K562 (cell line): Measurements from ENCODE around the gene CHRNB1. TPM values are rescaled to one million over a fixed set of nuclear protein-coding genes. Genes with fewer than 3 reads are reported as not detected.

ENCODE experiments used
- ASH1L ChIP-seq: fragments of 450-650 bp; IDR thresholded peaks from 2 replicates; pipeline ENCODE4 v1.6.1; 2018; ENCODE audit warnings: borderline replicate concordance, mild to moderate bottlenecking, low read depth; ENCODE audit not compliant: partially characterized antibody
- CC2D1A ChIP-seq: fragments of 450-650 bp; IDR thresholded peaks from 2 replicates; pipeline ENCODE4 v1.6.1; 2017; ENCODE audit warnings: mild to moderate bottlenecking
- CXXC5 ChIP-seq: fragments of 250-450 bp; sonication (Bioruptor Pico); IDR thresholded peaks from 2 replicates; pipeline ENCODE4 v1.8.0; 2022; ENCODE audit warnings: inconsistent platforms, mild to moderate bottlenecking, moderate library complexity
- ESRRB ChIP-seq: fragments of 250-450 bp; sonication (Bioruptor Pico); IDR thresholded peaks from 2 replicates; pipeline ENCODE4 v1.5.0; 2020; ENCODE audit warnings: mild to moderate bottlenecking, moderate library complexity, borderline replicate concordance
- FUS ChIP-seq: fragments of 200-400 bp; formaldehyde crosslinking; optimal IDR thresholded peaks from 2 replicates; pipeline ENCODE3; 2017; ENCODE audit warnings: low read depth, low read length
- HNRNPH1 ChIP-seq: fragments of 200-400 bp; formaldehyde crosslinking; optimal IDR thresholded peaks from 2 replicates; pipeline ENCODE3; 2017; ENCODE audit warnings: low read depth, mild to moderate bottlenecking, low read length, moderate library complexity
- HSF4 ChIP-seq: fragments of 250-450 bp; sonication (Bioruptor Pico); IDR thresholded peaks from 2 replicates; pipeline ENCODE4 v2.1.2; 2022; ENCODE audit warnings: mild to moderate bottlenecking, moderate library complexity, borderline replicate concordance
- IRF2 ChIP-seq: sonication (generic); formaldehyde crosslinking; IDR thresholded peaks from 2 replicates; pipeline ENCODE4 v1.8.1; 2022; ENCODE audit warnings: mild to moderate bottlenecking, missing genetic modification reagents
- KDM2B ChIP-seq: fragments of 250-450 bp; sonication (Bioruptor Pico); IDR thresholded peaks from 2 replicates; pipeline ENCODE4 v1.8.0; 2021; ENCODE audit warnings: mild to moderate bottlenecking, moderate library complexity
- MAZ ChIP-seq, 2 experiments: fragments of 450-650 bp in 1 of 2; sonication (generic) in 1 of 2; formaldehyde crosslinking; IDR thresholded peaks in 1 of 2; conservative IDR thresholded peaks in 1 of 2; 2 replicates each; pipeline versions ENCODE4 v1.4.0 to v1.5.0; 2020; ENCODE audit warnings: mild to moderate bottlenecking in 1 of 2, missing genetic modification reagents in 1 of 2
- NEUROD1 ChIP-seq: fragments of 150-350 bp; IDR thresholded peaks from 2 replicates; pipeline ENCODE4 v1.6.1; 2014; ENCODE audit warnings: borderline replicate concordance, low read length, low read depth; ENCODE audit not compliant: partially characterized antibody
- POLR2AphosphoS5 ChIP-seq: IDR thresholded peaks from 2 replicates; pipeline ENCODE4 v1.6.1; 2011; ENCODE audit warnings: mild to moderate bottlenecking, low read depth, low read length, moderate library complexity; ENCODE audit not compliant: control insufficient read depth, insufficient read depth
- PPARD ChIP-seq: fragments of 250-450 bp; sonication (Bioruptor Pico); IDR thresholded peaks from 2 replicates; pipeline ENCODE4 v1.8.0; 2022; ENCODE audit warnings: inconsistent platforms, mild to moderate bottlenecking, moderate library complexity
- ZNF445 ChIP-seq: fragments of 250-450 bp; sonication (Bioruptor Pico); IDR thresholded peaks from 2 replicates; pipeline ENCODE4 v1.4.0; 2020; ENCODE audit warnings: low read depth, mild to moderate bottlenecking, moderate library complexity
- ZNF561 ChIP-seq: fragments of 450-650 bp; formaldehyde crosslinking; conservative IDR thresholded peaks from 2 replicates; pipeline ENCODE4 v1.4.0; 2020; ENCODE audit warnings: mild to moderate bottlenecking, moderate library complexity
- polyA plus RNA-seq, 8 experiments: library from polyadenylated mRNA; depleted of rRNA in 4 of 8; stranded (reverse) in 5 of 8; unstranded in 3 of 8; fragments of >200 nt; fragmentation: Nextera tagmentation in 2 of 8; fragmentation: Illumina TruSeq in 1 of 8; extraction: Ambion mirVana in 2 of 8; extraction: Trizol in 1 of 8; gene quantifications; 2 replicates each; pipeline versions ENCODE4 v1.2.1 to v1.2.3, GENCODE V29; 2011 to 2014; ENCODE audit warnings: inconsistent platforms in 1 of 8, missing spikeins in 1 of 8
- total RNA-seq, 7 experiments: library from RNA; depleted of rRNA in 6 of 7; stranded (reverse); fragments of >200 nt in 6 of 7; fragmentation: Illumina TruSeq in 2 of 7; extraction: Trizol in 2 of 7; gene quantifications; 2 replicates each; pipeline versions ENCODE4 v1.2.1 to v1.2.3, GENCODE V29; 2011 to 2021; ENCODE audit warnings: low replicate concordance in 1 of 7
- TF ChIP-seq, protein P1 (sequence below): sonication (generic); formaldehyde crosslinking; IDR thresholded peaks from 2 replicates; pipeline ENCODE4 v1.8.0; 2022; ENCODE audit warnings: missing genetic modification reagents, mild to moderate bottlenecking, borderline replicate concordance
- TF ChIP-seq, protein P2 (sequence below): sonication (generic); formaldehyde crosslinking; IDR thresholded peaks from 2 replicates; pipeline ENCODE4 v1.8.1; 2023; ENCODE audit warnings: mild to moderate bottlenecking, missing genetic modification reagents
- TF ChIP-seq, protein P3 (sequence below): sonication (generic); formaldehyde crosslinking; IDR thresholded peaks from 2 replicates; pipeline ENCODE4 v1.8.0; 2023; ENCODE audit warnings: mild to moderate bottlenecking, missing genetic modification reagents
- TF ChIP-seq, protein P4 (sequence below), 2 experiments: IDR thresholded peaks; 2 replicates each; pipeline ENCODE4 v1.6.1; 2011; ENCODE audit warnings: borderline replicate concordance in 1 of 2, control low read depth in 1 of 2, low read depth in 1 of 2, low read length in 1 of 2, mild to moderate bottlenecking in 1 of 2, mixed read lengths in 1 of 2, moderate library complexity in 1 of 2; ENCODE audit not compliant: insufficient read depth in 1 of 2, insufficient read length in 1 of 2, poor library complexity in 1 of 2, severe bottlenecking in 1 of 2; ENCODE audit errors: extremely low read depth in 1 of 2

Gene CHRNB1
- total and polyA plus RNA-seq, 9 of the 15 experiments (the other 6 are each of a cell fraction or from before 2014, with no cell fraction given): 4.7 to 12.3 (median 6.8) TPM

DNA sequence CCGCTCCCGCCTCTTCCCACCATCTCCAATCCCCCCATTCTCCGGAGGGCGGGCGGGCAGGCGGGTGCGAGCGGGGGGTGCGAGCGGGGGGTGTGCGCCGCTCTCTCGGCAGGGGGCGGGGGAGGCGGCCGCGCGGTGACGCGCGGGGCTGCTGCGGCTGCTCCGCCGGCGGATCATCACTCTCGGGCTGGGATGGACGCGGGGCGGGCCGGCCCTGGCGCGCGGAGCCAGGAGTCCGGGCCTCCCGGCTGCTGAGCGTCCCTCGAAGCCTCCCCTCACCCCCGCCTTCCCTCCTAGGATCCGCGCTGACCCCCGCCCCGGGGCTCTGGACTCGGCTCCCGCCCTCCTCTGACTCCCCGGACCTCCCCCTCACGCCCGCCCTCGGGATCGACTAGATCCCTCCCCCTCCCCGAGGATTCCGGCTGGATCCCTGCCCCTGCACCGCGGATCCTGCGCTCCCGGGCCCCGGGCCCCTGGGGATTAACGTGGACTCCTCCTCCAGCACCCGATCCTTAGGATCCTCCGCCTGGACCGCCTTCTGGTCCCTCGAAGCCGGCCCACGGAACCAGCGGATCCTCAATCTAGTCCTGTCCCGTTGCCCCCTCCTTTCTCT, 40.0 kb upstream of the CHRNB1 start (continued):
- TF ChIP-seq MAZ (CRISPR knock-in tag; conservative IDR thresholded peaks at IDR 0.05 in 1 of 2, IDR thresholded peaks at IDR 0.05 in 1 of 2): peak in 1 of 2 experiments; percentile 75; a peak in 2 of 4 replicates
- TF ChIP-seq, protein P1, sequence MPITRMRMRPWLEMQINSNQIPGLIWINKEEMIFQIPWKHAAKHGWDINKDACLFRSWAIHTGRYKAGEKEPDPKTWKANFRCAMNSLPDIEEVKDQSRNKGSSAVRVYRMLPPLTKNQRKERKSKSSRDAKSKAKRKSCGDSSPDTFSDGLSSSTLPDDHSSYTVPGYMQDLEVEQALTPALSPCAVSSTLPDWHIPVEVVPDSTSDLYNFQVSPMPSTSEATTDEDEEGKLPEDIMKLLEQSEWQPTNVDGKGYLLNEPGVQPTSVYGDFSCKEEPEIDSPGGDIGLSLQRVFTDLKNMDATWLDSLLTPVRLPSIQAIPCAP (CRISPR knock-in tag): no peak
- TF ChIP-seq HNRNPH1: no peak
- TF ChIP-seq, protein P2, sequence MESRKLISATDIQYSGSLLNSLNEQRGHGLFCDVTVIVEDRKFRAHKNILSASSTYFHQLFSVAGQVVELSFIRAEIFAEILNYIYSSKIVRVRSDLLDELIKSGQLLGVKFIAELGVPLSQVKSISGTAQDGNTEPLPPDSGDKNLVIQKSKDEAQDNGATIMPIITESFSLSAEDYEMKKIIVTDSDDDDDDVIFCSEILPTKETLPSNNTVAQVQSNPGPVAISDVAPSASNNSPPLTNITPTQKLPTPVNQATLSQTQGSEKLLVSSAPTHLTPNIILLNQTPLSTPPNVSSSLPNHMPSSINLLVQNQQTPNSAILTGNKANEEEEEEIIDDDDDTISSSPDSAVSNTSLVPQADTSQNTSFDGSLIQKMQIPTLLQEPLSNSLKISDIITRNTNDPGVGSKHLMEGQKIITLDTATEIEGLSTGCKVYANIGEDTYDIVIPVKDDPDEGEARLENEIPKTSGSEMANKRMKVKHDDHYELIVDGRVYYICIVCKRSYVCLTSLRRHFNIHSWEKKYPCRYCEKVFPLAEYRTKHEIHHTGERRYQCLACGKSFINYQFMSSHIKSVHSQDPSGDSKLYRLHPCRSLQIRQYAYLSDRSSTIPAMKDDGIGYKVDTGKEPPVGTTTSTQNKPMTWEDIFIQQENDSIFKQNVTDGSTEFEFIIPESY (CRISPR knock-in tag): no peak
- no peak for TF ChIP-seq FUS
- TF ChIP-seq ASH1L: no peak
- no peak for TF ChIP-seq HSF4 (CRISPR knock-in tag)
- no peak for TF ChIP-seq ZNF561 (CRISPR knock-in tag)
- TF ChIP-seq ESRRB (CRISPR knock-in tag): no peak
- TF ChIP-seq KDM2B (CRISPR knock-in tag): no peak
- TF ChIP-seq PPARD (CRISPR knock-in tag): no peak
- TF ChIP-seq CXXC5 (CRISPR knock-in tag): 0 out of 2 replicates have a peak, but pooled peaks have one; percentile 42
- TF ChIP-seq ZNF445 (CRISPR knock-in tag): no peak
- TF ChIP-seq, protein P3, sequence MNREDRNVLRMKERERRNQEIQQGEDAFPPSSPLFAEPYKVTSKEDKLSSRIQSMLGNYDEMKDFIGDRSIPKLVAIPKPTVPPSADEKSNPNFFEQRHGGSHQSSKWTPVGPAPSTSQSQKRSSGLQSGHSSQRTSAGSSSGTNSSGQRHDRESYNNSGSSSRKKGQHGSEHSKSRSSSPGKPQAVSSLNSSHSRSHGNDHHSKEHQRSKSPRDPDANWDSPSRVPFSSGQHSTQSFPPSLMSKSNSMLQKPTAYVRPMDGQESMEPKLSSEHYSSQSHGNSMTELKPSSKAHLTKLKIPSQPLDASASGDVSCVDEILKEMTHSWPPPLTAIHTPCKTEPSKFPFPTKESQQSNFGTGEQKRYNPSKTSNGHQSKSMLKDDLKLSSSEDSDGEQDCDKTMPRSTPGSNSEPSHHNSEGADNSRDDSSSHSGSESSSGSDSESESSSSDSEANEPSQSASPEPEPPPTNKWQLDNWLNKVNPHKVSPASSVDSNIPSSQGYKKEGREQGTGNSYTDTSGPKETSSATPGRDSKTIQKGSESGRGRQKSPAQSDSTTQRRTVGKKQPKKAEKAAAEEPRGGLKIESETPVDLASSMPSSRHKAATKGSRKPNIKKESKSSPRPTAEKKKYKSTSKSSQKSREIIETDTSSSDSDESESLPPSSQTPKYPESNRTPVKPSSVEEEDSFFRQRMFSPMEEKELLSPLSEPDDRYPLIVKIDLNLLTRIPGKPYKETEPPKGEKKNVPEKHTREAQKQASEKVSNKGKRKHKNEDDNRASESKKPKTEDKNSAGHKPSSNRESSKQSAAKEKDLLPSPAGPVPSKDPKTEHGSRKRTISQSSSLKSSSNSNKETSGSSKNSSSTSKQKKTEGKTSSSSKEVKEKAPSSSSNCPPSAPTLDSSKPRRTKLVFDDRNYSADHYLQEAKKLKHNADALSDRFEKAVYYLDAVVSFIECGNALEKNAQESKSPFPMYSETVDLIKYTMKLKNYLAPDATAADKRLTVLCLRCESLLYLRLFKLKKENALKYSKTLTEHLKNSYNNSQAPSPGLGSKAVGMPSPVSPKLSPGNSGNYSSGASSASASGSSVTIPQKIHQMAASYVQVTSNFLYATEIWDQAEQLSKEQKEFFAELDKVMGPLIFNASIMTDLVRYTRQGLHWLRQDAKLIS (CRISPR knock-in tag): no peak
- no peak for TF ChIP-seq NEUROD1
- peak; percentile 99 for TF ChIP-seq CC2D1A
- no peak for TF ChIP-seq IRF2 (CRISPR knock-in tag)
- TF ChIP-seq, protein P4, sequence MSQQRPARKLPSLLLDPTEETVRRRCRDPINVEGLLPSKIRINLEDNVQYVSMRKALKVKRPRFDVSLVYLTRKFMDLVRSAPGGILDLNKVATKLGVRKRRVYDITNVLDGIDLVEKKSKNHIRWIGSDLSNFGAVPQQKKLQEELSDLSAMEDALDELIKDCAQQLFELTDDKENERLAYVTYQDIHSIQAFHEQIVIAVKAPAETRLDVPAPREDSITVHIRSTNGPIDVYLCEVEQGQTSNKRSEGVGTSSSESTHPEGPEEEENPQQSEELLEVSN (IDR thresholded peaks at IDR 0.05; ENCODE audit: borderline replicate concordance in 1 of 2, extremely low read depth in 1 of 2, insufficient read depth in 1 of 2, insufficient read length in 1 of 2, low read depth in 1 of 2, low read length in 1 of 2, poor library complexity in 1 of 2, severe bottlenecking in 1 of 2): peak in 1 of 2 experiments; percentile 35
- TF ChIP-seq POLR2AphosphoS5: no peak
